Coronary artery (tissue), 2 donors: ENCODE data around the gene RAP1GDS1.

Experiments used
- DNase-seq: peaks from one replicate; pipeline ENCODE4 v3.0.0-alpha.2; 2017; ENCODE audit warnings: low spot score
- H3K27ac ChIP-seq, 2 donors: fragments of 200-600 bp; sonication (generic); one replicate each; pipeline ENCODE4 v1.5.1; 2016 to 2019
- H3K4me3 ChIP-seq: fragments of 200-600 bp; sonication (generic); 2 replicates; pipeline ENCODE4 v1.5.1; 2016; ENCODE audit warnings: mild to moderate bottlenecking, moderate library complexity
- CTCF ChIP-seq: fragments of 200-600 bp; sonication (generic); IDR thresholded peaks from one replicate; pipeline ENCODE4 v1.5.1; 2019; ENCODE audit warnings: antibody characterized with exemption

RAP1GDS1 gene

GRCh38 chr4:98482847-98483806 lies 221.9 kb downstream of the RAP1GDS1 start:
- no peak overlapping the region for H3K4me3 ChIP-seq
- no peak for DNase-seq
- no peak overlapping the region for H3K27ac ChIP-seq
- no peak for TF ChIP-seq CTCF

- H3K27ac ChIP-seq = no peak overlapping the region
- DNase-seq = no peak
- no peak overlapping the region for H3K4me3 ChIP-seq
- TF ChIP-seq CTCF = no peak
Observed at GRCh38 chr4:98484031-98484430, 222.8 kb downstream of the RAP1GDS1 start.

GRCh38 chr4:98485816-98486345 lies 224.7 kb downstream of the RAP1GDS1 start:
- no peak overlapping the region for H3K4me3 ChIP-seq
- no peak for TF ChIP-seq CTCF
- DNase-seq = no peak

GRCh38 chr4:98490251-98490650 lies 229.1 kb downstream of the RAP1GDS1 start:
- no peak overlapping the region for H3K27ac ChIP-seq
- no peak for TF ChIP-seq CTCF
- DNase-seq = no peak
- no peak overlapping the region for H3K4me3 ChIP-seq

More at GRCh38 chr4:98485816-98486345, 224.7 kb downstream of the RAP1GDS1 start:
- no peak overlapping the region for H3K27ac ChIP-seq

GRCh38 chr4:98491899-98492559 lies 230.8 kb downstream of the RAP1GDS1 start:
- Histone ChIP-seq H3K27ac (no peak overlapping the region), H3K4me3 (no peak overlapping the region)
- no peak for DNase-seq
- TF ChIP-seq CTCF = no peak

- no peak overlapping the region for H3K4me3 ChIP-seq
- no peak overlapping the region for H3K27ac ChIP-seq
- TF ChIP-seq CTCF = no peak
- no peak for DNase-seq
Observed at GRCh38 chr4:98493296-98493695, 232.1 kb downstream of the RAP1GDS1 start.
